GM18520 (cell line): ENCODE data around the gene EEFSEC.

ENCODE experiments used
- ATAC-seq: cut with Tn5 transposase; IDR thresholded peaks from one replicate; pipeline ENCODE4 v1.9.1; 2021; ENCODE audit not compliant: unreplicated experiment

The EEFSEC gene

DNA sequence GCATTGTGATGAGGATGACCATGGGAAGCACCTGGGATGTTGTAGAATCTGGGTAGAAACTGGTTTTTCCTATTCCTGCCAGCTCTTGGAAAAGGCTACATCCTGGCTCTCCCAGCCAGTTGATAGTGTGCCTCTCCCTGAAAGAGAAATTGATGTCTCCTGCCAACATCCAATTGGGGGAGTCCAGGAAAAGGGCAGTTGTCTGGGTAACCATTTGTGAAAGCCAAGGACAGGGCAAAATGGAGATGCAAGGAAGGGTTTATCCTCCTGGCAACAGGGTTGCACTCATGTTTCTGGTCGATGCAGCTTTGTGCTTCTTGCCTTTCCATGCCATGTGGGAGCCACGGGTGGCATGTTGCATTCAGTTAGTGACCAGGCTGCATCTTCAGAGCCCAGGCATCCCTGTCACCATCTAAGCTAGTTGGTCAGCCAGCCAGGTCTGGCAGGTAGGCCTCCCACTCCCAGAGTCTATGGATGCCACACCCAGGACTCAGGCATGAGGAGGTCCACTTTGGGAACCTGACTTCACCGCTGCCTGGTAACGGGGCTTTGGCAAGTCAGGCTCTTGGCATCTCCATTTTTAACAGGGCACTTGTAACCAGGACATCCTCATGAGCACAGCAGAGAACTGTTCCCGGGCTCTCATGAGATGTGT, 159.9 kb downstream of the EEFSEC start:
- no peak for ATAC-seq

DNA sequence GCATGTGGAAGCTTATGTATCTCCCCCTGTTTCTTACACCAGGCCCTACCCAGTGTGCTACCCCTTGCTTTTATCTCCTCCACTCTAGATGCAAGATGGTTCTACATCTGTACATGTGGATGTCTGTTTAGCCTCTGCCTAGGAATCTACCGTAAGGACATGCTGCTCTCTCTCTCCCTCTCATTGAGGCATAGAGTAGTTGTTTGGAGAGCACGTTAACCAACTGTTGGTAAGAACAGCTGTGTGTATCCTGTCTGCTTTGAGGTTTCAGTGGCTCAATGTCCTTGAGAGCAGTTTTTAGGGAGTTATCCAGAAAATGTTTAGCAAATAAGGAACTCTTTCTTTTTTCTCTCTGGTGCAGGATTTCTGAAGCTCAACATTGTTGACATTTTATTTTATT, 160.7 kb downstream of the EEFSEC start:
- no peak for ATAC-seq

DNA sequence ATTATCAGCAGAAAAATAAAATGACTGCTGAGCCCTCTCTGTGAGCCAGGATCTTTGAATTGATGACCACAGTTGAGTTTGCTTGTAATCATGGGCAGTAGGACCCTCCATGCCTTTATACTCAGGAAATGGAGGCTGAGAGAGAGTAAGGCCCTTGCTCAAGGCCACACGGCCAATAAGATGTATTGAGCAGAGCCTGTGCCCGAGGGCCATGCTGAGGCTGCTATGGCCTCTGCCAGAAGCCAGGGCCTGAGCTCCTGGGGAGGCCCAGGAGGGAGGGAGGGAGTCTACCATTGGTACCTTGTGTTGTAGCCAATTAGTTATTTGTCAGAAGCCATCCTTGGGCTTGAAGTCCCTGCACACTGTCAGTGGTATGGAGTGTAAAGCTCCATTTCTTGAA, 162.0 kb downstream of the EEFSEC start:
- ATAC-seq: no peak

DNA sequence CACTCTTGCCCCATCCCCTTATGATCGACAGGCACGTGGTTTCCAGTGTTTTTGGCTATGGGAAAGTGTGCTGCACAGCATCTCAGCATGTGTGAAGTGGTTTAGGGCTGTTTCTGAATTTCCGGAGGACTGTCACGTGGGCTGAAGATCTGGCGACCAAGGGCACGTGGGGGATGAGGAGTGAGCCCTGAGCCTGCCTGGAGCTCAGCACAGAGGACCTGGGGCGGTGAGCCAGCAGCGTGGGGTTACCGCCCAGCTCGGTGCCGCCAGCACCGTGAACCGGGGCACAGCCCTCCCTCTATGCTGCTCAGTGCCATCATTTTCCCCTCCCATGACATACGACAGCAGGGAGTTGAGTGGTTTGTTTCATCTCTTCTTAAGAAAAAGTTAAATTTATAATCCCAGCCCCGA, 163.2 kb downstream of the EEFSEC start:
- ATAC-seq: no peak

DNA sequence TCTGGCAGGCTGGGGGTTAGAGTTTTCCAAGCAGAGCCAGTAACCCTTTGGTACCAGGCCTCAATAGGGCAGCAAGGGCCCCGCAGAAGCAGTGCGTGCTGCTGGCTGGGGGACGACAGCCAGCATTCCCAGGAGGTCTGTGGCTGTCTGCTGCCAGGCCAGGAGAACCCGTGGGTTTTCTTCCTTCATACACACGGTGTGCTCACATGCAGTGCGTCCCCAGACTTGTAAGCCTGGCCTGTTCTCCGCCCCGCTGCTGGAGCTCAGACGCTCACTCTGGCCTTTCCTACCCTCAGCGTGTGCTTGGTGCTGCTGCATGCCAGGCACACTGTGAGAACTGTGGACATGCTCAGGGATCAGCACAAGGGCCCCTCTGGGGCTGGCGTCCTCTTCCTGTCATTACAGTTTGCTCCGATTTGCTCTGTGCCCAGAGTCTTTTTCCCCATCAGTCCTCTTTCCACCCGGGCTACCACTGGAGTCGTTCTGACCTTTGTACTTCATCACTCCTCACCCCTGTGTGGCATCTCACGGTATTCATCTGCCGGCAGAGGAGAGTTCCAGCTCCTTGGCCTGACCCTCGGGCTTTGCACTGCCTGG, 163.9 kb downstream of the EEFSEC start:
- no peak for ATAC-seq

DNA sequence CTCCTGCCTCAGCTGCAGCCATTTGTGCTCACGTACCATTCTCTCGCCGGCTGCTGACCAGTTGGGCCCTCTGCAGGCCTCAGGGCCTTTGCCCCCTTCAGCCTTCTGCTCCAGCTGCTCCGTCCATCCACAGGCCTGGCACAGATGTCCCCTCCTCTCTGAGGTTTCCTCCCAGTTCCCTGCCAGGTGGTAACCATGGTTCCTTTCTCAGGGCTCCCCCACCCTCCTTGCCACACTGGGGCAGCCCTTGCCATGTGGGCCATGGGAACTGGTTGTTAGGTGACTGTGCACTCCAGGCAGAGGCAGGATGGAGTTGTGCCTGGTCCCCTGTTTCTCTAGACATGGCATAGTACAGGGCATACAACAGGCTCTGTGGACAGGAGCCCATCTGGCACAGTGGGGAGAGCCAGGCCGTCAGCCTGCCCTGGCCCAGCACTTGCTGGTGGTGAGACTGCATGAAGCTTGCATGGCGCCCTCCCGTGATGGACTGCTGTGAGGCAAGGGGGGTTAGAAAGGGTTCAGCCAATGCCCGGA, 164.5 kb downstream of the EEFSEC start:
- ATAC-seq: no peak

DNA sequence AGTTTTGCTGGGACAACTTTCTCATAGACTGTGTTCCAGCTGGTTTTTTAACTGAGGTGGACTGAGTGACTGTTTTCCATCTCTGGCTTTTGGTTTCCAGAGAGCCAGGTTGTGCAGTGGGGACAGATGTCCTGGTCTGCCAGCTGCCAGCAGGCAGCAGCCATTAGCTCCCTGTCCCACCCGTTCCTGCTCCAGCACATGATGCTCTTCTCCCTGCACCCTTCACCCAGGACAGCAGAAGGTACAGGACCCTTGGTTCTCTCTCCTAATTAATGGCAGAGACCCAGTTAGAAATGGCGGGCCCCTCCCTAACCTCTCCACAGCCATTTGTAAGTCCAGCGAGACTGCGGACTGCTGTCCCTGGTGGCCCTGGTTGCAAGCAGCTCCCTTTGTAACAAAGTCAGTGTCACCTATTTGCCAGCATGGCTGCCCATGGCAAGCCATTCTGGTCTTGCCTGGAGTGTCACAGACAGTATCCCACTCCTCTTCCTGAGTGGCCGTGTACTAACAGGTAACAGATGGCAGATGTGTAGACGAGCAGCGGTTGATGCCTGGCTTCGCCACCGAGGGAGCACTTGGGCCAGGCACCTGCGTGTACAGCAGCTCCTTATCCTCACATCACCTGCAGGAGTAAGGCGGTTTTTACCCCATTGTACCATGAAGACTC, 165.1 kb downstream of the EEFSEC start:
- ATAC-seq: no peak

DNA sequence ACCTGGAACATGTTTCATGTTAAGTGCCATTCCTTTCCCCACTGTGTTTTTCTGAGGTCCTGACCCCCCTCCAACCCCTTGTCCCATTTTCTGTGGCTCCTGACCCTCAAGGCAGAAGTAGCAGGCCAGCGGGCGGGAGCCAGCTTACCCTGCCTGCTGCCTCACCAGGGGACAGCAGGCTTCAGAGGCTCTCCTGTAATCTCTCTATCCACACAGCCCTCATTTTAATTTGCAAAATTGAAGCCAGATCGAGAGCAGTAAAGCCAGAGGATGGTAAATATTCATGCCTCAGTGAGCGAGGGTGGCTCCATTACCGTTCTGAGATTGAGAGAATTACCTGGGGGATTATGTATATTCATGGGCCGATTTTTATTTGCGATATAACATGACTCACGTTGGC, 165.8 kb downstream of the EEFSEC start:
- ATAC-seq: no peak

DNA sequence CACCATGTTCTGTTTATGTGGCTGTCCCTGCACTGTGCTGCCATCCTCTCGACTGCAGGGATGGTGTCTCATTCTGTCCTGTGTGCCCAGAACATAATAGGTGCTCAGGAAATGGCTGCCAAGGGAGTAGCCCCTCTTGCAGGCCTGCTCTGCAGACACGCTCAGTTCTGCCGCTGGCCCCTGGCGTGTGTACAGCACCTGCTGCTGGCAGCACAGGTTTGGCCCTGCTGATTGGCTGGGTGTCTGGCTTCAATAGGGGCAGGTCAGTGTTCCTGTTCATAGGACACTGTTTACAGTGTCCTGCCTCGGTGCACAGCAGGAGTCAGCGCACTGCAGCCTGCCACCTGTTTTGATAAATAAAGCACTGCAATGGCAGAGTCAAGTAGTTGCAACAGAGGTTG, 166.5 kb downstream of the EEFSEC start:
- no peak for ATAC-seq

DNA sequence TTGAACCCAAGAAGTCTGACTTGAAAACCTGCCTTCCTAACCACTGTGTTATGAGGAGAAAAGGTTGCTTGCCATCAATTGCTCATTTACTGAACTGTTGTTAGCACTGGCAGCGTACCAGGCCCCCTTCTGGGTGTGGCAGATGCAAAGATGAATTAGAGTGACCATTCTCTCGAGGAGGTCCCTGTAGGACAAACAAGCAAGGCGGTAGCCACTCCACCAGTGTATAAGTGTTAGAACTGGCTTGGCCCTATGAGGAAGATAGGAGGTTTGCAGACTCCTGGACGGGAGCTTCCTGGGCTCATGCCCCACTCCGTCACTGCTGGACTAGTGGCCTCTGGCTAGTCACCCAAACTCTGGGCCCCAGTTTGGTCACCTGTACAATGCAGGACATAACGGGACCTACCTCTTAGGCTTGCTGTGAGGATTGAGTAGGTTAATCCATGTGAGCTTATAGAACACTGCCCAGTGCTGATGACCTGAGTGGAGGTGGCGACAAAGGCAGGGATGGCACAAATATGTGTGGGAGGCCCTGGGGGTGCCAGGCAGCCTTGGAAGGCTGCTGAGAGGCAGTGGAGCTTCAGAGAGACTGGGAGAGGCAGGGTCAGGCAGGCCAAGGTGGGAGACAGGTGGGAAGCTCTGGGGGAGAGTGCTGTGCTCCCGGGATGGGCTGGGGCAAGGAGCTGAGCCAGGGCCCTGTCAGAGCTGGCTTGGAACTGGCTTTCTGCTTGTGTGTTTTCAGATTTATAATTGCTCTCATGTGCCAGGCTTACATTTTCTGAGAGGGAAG, 167.5 kb downstream of the EEFSEC start:
- ATAC-seq: no peak

DNA sequence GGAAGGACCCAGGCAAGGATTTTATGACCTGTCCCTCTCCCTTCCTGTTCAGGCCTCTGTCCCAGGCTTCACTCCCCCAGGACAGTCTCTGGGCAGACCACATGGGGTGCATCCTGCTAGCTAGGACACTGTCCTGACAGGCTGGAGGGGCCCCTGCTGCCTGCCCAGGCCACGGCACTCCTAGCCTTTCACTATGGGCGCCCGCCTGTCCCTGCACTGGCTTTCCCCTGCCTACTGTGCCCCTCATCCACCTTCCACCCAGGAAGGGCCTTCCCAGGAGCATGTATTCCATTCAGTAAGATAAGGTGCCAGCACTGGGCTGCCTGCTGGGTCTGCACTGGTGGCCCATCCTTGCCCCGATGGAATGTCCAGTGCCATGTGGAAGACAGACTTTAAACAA, 168.1 kb downstream of the EEFSEC start:
- ATAC-seq: no peak

DNA sequence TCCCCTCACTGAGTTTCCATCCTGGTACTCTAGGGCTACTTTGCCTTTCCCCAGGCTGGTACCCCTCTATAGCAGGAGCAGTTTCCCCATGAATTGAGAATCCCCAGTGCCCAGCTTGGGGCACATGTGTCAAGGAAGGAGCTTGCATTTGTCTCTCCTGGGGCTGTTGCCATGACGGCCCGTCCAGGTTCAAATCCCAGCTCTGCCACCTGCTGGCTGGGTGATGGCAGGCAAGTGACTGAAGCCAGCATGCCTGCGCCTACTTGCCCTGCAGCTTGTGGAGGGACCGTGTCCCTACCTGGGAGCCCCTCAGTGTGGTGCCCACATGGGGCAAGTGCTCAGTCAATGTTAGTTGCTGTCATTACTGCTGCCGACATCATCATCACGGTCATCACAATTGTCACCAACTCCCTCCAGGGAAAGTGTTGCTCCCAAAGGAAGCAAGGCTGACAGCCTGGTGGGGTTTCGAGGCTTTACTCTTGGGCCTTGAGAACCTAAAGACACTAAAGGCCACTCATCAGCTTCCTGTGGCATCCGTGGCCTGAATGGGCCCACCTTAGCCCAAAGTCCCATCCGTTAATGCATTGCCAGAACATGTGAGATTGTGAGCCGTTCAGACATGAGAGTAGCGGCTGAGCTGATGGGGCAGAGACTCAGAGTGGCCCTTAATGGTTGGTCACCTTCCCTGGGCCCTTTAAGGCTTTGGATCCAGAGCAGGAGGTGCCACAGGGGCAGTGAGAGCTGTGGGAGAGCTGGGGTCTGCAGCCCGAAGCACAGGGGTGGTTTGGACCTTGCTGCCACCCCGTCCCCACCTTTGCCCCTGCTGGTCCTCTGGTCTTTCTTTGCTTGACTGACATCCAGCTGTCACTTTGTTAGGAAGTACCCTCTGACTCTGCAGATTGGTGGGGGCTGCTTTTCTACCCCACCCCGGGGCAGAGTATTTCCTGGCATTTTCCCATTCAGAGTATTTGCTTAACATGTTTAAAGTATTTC, 169.0 kb downstream of the EEFSEC start:
- no peak for ATAC-seq

DNA sequence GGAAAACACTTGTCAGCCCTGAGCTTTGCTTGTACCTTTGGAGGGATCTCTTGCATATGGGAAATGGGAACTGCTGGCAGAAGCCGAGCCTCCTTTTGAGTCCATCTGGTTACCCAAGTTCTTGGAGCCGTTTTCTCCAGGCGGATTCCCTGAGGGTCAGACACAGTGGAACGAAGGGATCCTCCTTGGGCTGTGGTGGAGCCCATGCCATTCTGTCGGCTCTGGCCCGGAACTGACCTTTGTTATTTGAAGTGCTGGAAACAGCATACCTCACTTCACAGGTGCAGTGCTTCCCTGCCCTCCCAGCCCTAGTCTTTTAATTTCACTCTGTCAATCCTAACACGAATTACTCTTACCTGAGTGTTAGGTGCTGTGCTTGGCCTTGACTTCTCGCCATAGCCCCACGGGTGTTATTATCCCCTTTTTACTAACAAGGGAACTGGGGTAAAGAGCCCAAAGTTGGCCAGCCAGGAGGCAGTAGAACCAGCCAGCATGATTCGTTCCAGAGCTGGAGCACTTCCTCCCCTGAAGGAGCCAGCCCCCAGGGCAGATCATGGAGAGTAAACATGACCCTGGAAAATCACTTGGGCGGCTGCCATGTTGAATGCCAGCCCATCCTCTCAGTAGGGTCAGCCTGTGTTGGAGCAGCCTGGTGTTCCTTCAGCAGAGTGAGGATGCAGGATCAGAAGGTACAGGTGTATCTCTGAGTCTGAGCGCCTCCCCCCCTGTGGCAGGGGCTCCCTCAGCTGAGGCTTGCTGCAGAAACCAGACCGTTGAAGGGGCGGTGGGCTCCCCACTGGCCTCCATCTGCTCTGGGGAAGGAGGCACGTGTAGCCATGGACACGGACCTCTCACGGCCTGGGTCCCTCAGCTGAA, 170.2 kb downstream of the EEFSEC start:
- no peak for ATAC-seq

DNA sequence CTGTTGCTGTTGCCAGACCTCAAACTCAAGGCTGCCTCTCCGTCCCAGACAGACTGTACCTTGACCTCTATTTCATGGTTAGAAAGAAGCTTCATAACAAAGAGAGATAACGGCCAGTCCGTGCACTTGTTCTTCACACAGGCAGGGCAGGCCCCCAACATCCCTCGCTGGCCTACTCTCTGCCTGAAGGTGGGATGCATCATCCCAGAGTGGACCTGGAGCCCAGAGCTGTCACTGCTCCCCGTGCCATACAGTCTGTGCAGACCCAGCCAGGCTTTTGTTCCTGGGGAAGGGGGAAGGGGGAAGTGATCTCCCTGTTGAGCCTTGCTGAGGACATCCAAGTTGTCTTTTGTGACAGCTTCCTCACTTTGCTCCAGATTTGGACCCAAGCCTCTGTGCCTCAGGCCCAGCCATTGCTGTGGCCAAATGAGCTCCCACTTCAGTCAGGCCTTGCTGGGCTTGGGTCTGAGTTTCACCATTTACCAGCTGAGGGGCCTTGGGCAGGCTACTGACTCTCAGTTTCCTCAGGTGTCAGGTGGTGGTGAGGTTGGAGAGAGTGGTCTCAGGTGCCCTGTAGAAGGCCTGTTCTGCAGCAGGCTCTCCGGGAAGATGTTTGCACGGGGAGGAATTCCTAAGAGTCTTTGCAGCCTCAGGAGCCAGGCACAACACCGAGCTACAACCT, 171.8 kb downstream of the EEFSEC start:
- ATAC-seq: no peak

DNA sequence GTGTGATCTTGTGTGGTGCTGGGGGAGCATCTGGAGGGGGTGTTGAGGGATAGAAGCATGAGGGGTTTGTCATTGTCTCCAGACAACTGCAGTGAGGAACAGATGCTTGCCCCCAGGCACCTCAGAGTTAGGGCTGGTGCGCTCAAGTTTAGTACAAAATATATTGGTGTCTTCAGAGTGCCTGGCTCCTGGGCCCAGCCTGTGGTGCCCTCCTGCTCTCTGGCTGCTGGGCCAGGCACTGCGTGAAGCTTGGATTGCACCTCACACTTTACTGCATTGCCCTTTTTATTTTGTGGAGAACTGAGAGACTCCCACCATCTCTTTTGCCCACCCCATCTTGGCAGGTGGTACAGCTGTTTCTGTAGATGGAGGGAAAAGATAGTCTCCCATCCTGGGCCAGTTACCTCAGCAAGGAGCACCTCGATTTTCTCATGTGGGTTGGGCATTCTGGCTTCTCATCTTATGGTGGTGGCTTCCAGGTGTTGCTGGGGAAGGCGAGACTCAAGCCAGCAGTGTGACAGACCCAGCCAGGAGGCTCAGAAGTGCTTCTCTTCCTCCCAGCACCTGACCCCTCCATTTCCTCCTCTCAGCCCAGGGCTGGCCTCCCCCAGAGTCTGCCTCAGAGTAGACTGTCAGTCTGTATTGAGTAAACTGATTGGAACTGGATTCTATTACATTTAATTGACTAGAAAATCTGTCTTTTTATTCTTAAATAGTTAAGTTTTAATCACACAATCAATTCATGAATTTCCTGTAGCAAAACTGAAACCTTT, 173.0 kb downstream of the EEFSEC start:
- ATAC-seq: no peak

DNA sequence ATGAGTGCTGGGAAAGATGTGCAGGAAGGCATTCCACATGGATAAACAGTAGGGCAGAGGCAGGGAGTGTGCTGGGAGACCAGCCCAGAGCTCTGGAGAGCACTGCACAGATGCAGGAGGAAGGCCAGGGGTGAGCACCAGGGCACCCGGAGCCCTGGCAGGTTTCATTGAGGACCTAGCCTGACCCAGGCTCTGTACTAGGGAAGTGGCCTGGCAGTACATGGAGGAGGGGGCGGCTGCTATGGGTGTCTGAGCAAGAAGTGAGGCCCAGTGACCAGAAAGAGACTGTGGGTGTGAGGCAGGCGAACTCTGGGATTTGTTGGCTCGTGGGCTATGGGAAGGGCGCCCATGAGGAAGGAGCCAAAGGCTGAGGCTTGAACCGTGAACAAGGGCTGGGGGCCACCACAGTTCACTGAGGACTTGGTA, 174.3 kb downstream of the EEFSEC start:
- no peak for ATAC-seq

DNA sequence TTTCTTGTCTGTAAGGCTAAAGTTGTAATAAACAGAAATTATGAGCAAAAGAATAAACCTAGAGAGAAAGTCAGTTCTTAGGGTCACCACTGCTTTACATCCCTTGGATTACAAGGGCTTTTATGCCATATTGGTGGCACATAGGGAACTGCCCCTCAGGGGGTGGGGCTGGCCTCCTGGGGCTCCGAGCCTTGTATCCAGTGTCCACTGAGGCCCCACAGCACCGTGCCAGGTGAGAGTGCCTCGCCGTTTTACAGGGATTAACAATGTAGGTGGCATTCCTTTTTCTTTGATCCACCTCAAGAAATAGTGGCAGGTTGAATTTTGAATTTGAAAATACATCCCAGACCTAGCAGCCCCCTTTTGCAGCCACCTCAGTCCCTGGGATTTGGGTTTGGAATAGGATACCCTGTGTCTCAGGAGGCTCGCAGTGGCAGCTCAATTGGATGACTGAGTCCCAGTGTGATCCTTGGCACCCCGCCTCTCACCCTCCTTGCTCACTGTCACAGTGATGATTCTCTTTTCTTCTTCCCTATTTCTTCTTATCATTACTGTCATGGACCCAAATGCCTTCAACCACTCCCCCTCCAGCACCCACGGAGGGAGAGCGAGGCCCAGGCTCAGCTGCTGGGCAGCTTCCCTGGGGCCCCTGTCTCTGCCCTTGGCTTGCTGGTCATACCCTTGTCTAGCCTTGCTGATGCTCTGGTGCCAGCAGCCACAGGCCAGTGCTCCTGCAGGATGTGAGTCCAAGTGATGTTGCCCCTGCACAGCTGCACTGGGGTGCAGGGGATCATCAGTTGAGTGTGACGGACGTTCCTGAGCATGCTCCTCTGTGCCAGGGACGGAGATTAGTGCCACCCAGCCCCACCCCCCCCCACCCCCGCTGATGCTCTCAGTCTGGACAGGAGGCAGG, 175.5 kb downstream of the EEFSEC start:
- no peak for ATAC-seq
